GM12891 (cell line): ENCODE measurements around the gene SEMA3A.

Source experiments
- DNase-seq: peaks from one replicate; pipeline ENCODE4 v3.0.0; 2011; ENCODE audit warnings: low spot score; ENCODE audit not compliant: insufficient read length
- FAIRE-seq: peaks from 2 replicates; lab custom pipeline; 2011; peaks lifted over from hg19 to GRCh38; lab: Jason Lieb, UNC
- PAX5 ChIP-seq: IDR thresholded peaks from 2 replicates; pipeline ENCODE4 v1.6.1; 2011; ENCODE audit warnings: low read length, moderate library complexity, mild to moderate bottlenecking; ENCODE audit not compliant: insufficient read depth, severe bottlenecking
- POLR2A ChIP-seq: IDR thresholded peaks from 2 replicates; pipeline ENCODE4 v1.6.1; 2011; ENCODE audit warnings: low read depth, low read length, control low read depth
- POLR2AphosphoS5 ChIP-seq: IDR thresholded peaks from 2 replicates; pipeline ENCODE4 v1.6.1; 2011; ENCODE audit warnings: low read depth, low read length, control low read depth
- POU2F2 ChIP-seq: IDR thresholded peaks from 2 replicates; pipeline ENCODE4 v1.6.1; 2011; ENCODE audit warnings: low read depth, mild to moderate bottlenecking, control low read depth, low read length, moderate library complexity
- SPI1 ChIP-seq: IDR thresholded peaks from 2 replicates; pipeline ENCODE4 v1.6.1; 2011; ENCODE audit warnings: low read depth, low read length, control low read depth
- TAF1 ChIP-seq: IDR thresholded peaks from 2 replicates; pipeline ENCODE4 v1.6.1; 2011; ENCODE audit warnings: low read depth, low read length, control low read depth

Gene SEMA3A

GRCh38 chr7:84187813-84188510 lies 6.6 kb downstream of the SEMA3A start:
- TF ChIP-seq POLR2A: no peak
- TF ChIP-seq TAF1: no peak
- TF ChIP-seq POLR2AphosphoS5: no peak
- TF ChIP-seq POU2F2: no peak
- TF ChIP-seq SPI1: no peak
- no peak for TF ChIP-seq PAX5
- DNase-seq (no peak), FAIRE-seq (no peak)

GRCh38 chr7:84187087-84187805 lies 7.3 kb downstream of the SEMA3A start:
- DNase-seq: no peak
- no peak for FAIRE-seq
- no peak for TF ChIP-seq POLR2AphosphoS5
- no peak for TF ChIP-seq POU2F2
- no peak for TF ChIP-seq PAX5
- no peak for TF ChIP-seq SPI1
- TF ChIP-seq TAF1: no peak
- TF ChIP-seq POLR2A: no peak

GRCh38 chr7:84183741-84184140 lies 10.8 kb downstream of the SEMA3A start:
- TF ChIP-seq POLR2AphosphoS5 (no peak), SPI1 (no peak), POLR2A (no peak)
- FAIRE-seq (no peak), DNase-seq (no peak)

GRCh38 chr7:84182301-84182700 lies 12.3 kb downstream of the SEMA3A start:
- no peak for DNase-seq
- FAIRE-seq: no peak
- TF ChIP-seq POLR2A (no peak), POU2F2 (no peak), PAX5 (no peak), SPI1 (no peak), TAF1 (no peak), POLR2AphosphoS5 (no peak)

- no peak for DNase-seq
- FAIRE-seq: no peak
- no peak for TF ChIP-seq POU2F2
- TF ChIP-seq SPI1: no peak
- TF ChIP-seq TAF1: no peak
- TF ChIP-seq POLR2A: no peak
- TF ChIP-seq PAX5: no peak
- TF ChIP-seq POLR2AphosphoS5: no peak
These were observed 13.0 kb downstream of the SEMA3A start for GRCh38 chr7:84181628-84182027.

GRCh38 chr7:84177758-84178412 lies 16.7 kb downstream of the SEMA3A start:
- no peak for TF ChIP-seq POLR2AphosphoS5
- TF ChIP-seq PAX5: no peak
- TF ChIP-seq SPI1: no peak
- TF ChIP-seq POLR2A: no peak
- TF ChIP-seq TAF1: no peak
- no peak for TF ChIP-seq POU2F2
- FAIRE-seq (no peak), DNase-seq (no peak)

- no peak for FAIRE-seq
- DNase-seq: no peak
- no peak for TF ChIP-seq TAF1
- no peak for TF ChIP-seq POLR2AphosphoS5
- no peak for TF ChIP-seq SPI1
- TF ChIP-seq POU2F2: no peak
- no peak for TF ChIP-seq PAX5
- TF ChIP-seq POLR2A: no peak
These were observed 17.9 kb downstream of the SEMA3A start for GRCh38 chr7:84176716-84177115.

- DNase-seq: no peak
- FAIRE-seq: no peak
- TF ChIP-seq SPI1: no peak
- TF ChIP-seq POLR2AphosphoS5: no peak
- TF ChIP-seq POU2F2: no peak
- no peak for TF ChIP-seq TAF1
- no peak for TF ChIP-seq POLR2A
- no peak for TF ChIP-seq PAX5
These were observed 19.1 kb downstream of the SEMA3A start for GRCh38 chr7:84175461-84175860.

GRCh38 chr7:84170646-84171045 lies 23.9 kb downstream of the SEMA3A start:
- no peak for DNase-seq
- TF ChIP-seq POU2F2: no peak
- no peak for TF ChIP-seq SPI1
- no peak for TF ChIP-seq TAF1
- TF ChIP-seq POLR2A: no peak
- no peak for TF ChIP-seq PAX5
- no peak for TF ChIP-seq POLR2AphosphoS5
- FAIRE-seq: no peak

- TF ChIP-seq PAX5 (no peak), SPI1 (no peak), POLR2AphosphoS5 (no peak)
- DNase-seq (no peak), FAIRE-seq (no peak)
These were observed 32.0 kb downstream of the SEMA3A start for GRCh38 chr7:84162584-84162983.
